Testis (tissue), 2 donors: ENCODE data around the gene SMIM44.
"Not testable (repeated sequence)": the region's sequence is repeated elsewhere in the genome, so short reads cannot be mapped to it uniquely, and the experiment has no call there.

Experiments
- POLR2A ChIP-seq: fragments of 450-650 bp; IDR thresholded peaks from one replicate; pipeline ENCODE4 v1.6.1; 2017; ENCODE audit warnings: antibody characterized with exemption, mild to moderate bottlenecking, moderate library complexity
- TF ChIP-seq, protein P1 (sequence below), 3 experiments: fragments of 450-650 bp in 2 of 3; fragments of 200-600 bp in 1 of 3; sonication (generic) in 1 of 3; IDR thresholded peaks; one replicate each; pipeline ENCODE4 v1.5.1; 2016 to 2019; ENCODE audit warnings: antibody characterized with exemption in 3 of 3, mild to moderate bottlenecking in 2 of 3, moderate library complexity in 1 of 3

DNA sequence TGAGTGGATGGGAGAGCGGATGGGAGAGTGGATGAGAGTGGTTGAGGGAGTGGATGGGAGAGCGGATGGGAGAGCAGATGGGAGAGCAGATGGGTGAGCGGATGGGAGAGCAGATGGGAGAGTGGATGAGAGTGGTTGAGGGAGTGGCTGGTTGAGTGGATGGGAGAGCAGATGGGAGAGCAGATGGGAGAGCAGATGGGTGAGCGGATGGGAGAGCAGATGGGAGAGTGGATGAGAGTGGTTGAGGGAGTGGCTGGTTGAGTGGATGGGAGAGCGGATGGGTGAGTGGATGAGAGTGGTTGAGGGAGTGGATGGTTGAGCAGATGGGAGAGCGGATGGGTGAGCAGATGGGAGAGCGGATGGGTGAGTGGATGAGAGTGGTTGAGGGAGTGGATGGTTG lies 46.1 kb upstream of the SMIM44 start:
- TF ChIP-seq POLR2A: not testable (repeated sequence)
- TF ChIP-seq, protein P1, sequence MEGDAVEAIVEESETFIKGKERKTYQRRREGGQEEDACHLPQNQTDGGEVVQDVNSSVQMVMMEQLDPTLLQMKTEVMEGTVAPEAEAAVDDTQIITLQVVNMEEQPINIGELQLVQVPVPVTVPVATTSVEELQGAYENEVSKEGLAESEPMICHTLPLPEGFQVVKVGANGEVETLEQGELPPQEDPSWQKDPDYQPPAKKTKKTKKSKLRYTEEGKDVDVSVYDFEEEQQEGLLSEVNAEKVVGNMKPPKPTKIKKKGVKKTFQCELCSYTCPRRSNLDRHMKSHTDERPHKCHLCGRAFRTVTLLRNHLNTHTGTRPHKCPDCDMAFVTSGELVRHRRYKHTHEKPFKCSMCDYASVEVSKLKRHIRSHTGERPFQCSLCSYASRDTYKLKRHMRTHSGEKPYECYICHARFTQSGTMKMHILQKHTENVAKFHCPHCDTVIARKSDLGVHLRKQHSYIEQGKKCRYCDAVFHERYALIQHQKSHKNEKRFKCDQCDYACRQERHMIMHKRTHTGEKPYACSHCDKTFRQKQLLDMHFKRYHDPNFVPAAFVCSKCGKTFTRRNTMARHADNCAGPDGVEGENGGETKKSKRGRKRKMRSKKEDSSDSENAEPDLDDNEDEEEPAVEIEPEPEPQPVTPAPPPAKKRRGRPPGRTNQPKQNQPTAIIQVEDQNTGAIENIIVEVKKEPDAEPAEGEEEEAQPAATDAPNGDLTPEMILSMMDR (IDR thresholded peaks at IDR 0.05): not testable (repeated sequence)
